Measurements from ENCODE around the gene NFIB.

Gene NFIB

GRCh38 chr9:14345354-14346230, 31.7 kb upstream of the NFIB start:
- DNase-seq (ENCODE audit: low read depth) = no peak
- H3K4me3 ChIP-seq (replicated peaks; ENCODE audit: low read depth, low read length) = no peak overlapping the region
- no peak for TF ChIP-seq CTCF (IDR thresholded peaks at IDR 0.05; ENCODE audit: low read length, missing control alignments)

- H3K4me3 ChIP-seq (replicated peaks; ENCODE audit: low read depth, low read length) = no peak overlapping the region
- TF ChIP-seq CTCF (IDR thresholded peaks at IDR 0.05; ENCODE audit: low read length, missing control alignments) = no peak
Observed at GRCh38 chr9:14344941-14345353, 31.0 kb upstream of the NFIB start.

GRCh38 chr9:14344053-14344524, 30.1 kb upstream of the NFIB start:
- peak overlapping the region; percentile 24 for H3K4me3 ChIP-seq (replicated peaks; ENCODE audit: low read depth, low read length)
- DNase-seq (ENCODE audit: low read depth) = no peak

More at GRCh38 chr9:14344941-14345353, 31.0 kb upstream of the NFIB start:
- DNase-seq (ENCODE audit: low read depth) = no peak

GRCh38 chr9:14343261-14344031, 29.5 kb upstream of the NFIB start:
- TF ChIP-seq CTCF (IDR thresholded peaks at IDR 0.05; ENCODE audit: low read length, missing control alignments) = no peak
- H3K4me3 ChIP-seq (replicated peaks; ENCODE audit: low read depth, low read length) = no peak overlapping the region
- DNase-seq (ENCODE audit: low read depth) = no peak

More at GRCh38 chr9:14344053-14344524, 30.1 kb upstream of the NFIB start:
- TF ChIP-seq CTCF (IDR thresholded peaks at IDR 0.05; ENCODE audit: low read length, missing control alignments) = no peak

GRCh38 chr9:14342736-14343135, 28.8 kb upstream of the NFIB start:
- TF ChIP-seq CTCF (IDR thresholded peaks at IDR 0.05; ENCODE audit: low read length, missing control alignments) = no peak
- no peak for DNase-seq (ENCODE audit: low read depth)
- H3K4me3 ChIP-seq (replicated peaks; ENCODE audit: low read depth, low read length) = no peak overlapping the region

GRCh38 chr9:14341437-14342122, 27.6 kb upstream of the NFIB start:
- no peak for TF ChIP-seq CTCF (IDR thresholded peaks at IDR 0.05; ENCODE audit: low read length, missing control alignments)
- DNase-seq (ENCODE audit: low read depth) = no peak

More at GRCh38 chr9:14341437-14342122, 27.6 kb upstream of the NFIB start:
- H3K4me3 ChIP-seq (replicated peaks; ENCODE audit: low read depth, low read length) = no peak overlapping the region
